ENCODE measurements around the gene KLK2.

KLK2 gene

GRCh38 chr19:50928831-50929230, 55.6 kb downstream of the KLK2 start:
- no peak for DNase-seq

All from activated CD4-positive, alpha-beta T cell treated with anti-CD3 and anti-CD28 coated beads, Interleukin-2, amount 50 U/mL, for 16 hours (primary cell).